ENCODE results near the gene DMTF1. TPM values are rescaled to one million over a fixed set of nuclear protein-coding genes. Genes with fewer than 3 reads are reported as not detected.

The DMTF1 gene
- total and polyA plus RNA-seq, 2 of the 8 experiments (the other 6 are each of a cell fraction or from before 2014, with no cell fraction given) = 86.0 to 115 TPM

DNA sequence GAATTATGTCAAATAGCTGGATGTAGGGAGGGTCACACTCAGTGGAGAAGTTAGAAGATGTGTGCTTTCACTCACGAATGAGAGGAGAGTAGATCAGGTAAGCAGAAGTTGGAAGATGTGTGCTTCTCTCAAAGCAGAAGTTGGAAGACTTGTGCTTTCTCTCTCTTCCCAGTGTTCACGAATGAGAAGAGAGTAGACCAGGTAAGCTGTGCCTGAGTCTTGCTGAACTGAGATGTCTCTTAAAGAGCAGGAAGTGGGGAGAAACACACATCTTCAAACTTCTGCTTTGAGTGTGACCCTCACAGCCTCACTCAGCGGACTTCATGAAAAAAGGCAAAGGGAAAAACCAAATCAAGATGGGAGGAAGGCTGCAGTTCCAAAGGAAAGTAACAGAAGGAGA, 74.2 kb downstream of the DMTF1 start:
- ChIA-PET POLR2A (ENCODE audit: partially characterized antibody) (interaction anchor here (1.0 kb wide), 1 partner anchor 74 kb away, joined by 5 read pairs; the partner anchor contains the start of gene DMTF1), CTCF (ENCODE audit: partially characterized antibody) (interaction anchor here (0.8 to 0.9 kb wide), 3 partner anchors 26 to 86 kb away, joined by 3 read pairs; no protein-coding TSS in a partner anchor)
- Histone ChIP-seq H3K4me3 (ENCODE audit: extremely low read depth in 1 of 4, insufficient read depth in 2 of 4, low read depth in 3 of 4, low read length in 4 of 4) (no peak overlapping the region), H3K23ac (ENCODE audit: insufficient read length) (no peak overlapping the region), H3K4ac (replicated peaks; ENCODE audit: insufficient read length, low read depth, low read length) (no peak overlapping the region), H4K91ac (replicated peaks; ENCODE audit: insufficient read length, low read length) (no peak overlapping the region), H3K79me1 (ENCODE audit: low read depth, low read length) (no peaks in the 10 kb centered on the region), H2BK120ac (replicated peaks; ENCODE audit: low read depth, low read length) (no peak overlapping the region), H2AFZ (ENCODE audit: low read length) (peak overlapping the region; percentile 37; the same call in 1 of the 2 replicates), H3K9ac (replicated peaks in 1 of 4; ENCODE audit: extremely low read depth in 1 of 4, low read depth in 3 of 4, low read length in 3 of 4) (no peak overlapping the region), H2AK5ac (ENCODE audit: low read depth, low read length) (no peak overlapping the region), H3K36me3 (ENCODE audit: control insufficient read depth in 2 of 4, insufficient read depth in 4 of 4, low read length in 3 of 4) (no peaks in the 10 kb centered on the region), H3K9me3 (ENCODE audit: insufficient read depth in 2 of 2, low read depth in 1 of 2, low read length in 1 of 2) (no peaks in the 10 kb centered on the region), H3K4me2 (ENCODE audit: insufficient read depth in 1 of 2, low read depth in 2 of 2, low read length in 2 of 2) (no peak overlapping the region), H2BK20ac (ENCODE audit: low read length) (no peak overlapping the region), H4K8ac (ENCODE audit: extremely low read depth, insufficient read depth, low read length) (no peak overlapping the region), H3K23me2 (ENCODE audit: low read depth, low read length) (no peaks in the 10 kb centered on the region), H3K18ac (ENCODE audit: extremely low read depth, low read length) (no peak overlapping the region), H4K5ac (ENCODE audit: insufficient read length, low read depth, low read length) (no peak overlapping the region), H2BK15ac (ENCODE audit: low read length) (no peak overlapping the region), H4K20me1 (replicated peaks in 1 of 2; ENCODE audit: control insufficient read depth in 1 of 2, insufficient read depth in 2 of 2, low read length in 2 of 2) (peaks cover 0 to 1% of the 10 kb centered on the region in 2 experiments), H3K27me3 (replicated peaks in 1 of 4; ENCODE audit: control insufficient read depth in 3 of 4, extremely low read depth in 1 of 4, insufficient read depth in 3 of 4, low read length in 3 of 4) (peaks cover 0 to 8% (median 7%) of the 10 kb centered on the region in 4 experiments; a peak in 5 of 7 replicates), H3K79me2 (ENCODE audit: control insufficient read depth in 1 of 2, insufficient read depth in 2 of 2, low read length in 2 of 2) (no peaks in the 10 kb centered on the region), H3K27ac (ENCODE audit: low read depth, low read length) (no peak overlapping the region), H3K14ac (ENCODE audit: insufficient read length) (no peak overlapping the region), H2BK12ac (ENCODE audit: low read depth, low read length) (no peak overlapping the region), H2BK5ac (ENCODE audit: low read depth, low read length) (no peak overlapping the region), H3K56ac (replicated peaks; ENCODE audit: insufficient read length, low read depth, low read length) (no peak overlapping the region), H3K4me1 (replicated peaks in 1 of 4; ENCODE audit: control insufficient read depth in 3 of 4, insufficient read depth in 4 of 4, low read length in 3 of 4) (no peaks in the 10 kb centered on the region; a peak in 1 of 7 replicates)
- FAIRE-seq (no peak), DNase-seq (ENCODE audit: low read depth in 1 of 2, low spot score in 2 of 2) (no peak)
- WGBS, 2 experiments (ENCODE audit: extremely low coverage in 1 of 2, insufficient coverage in 1 of 2, insufficient read length in 1 of 2, insufficient replicate concordance in 2 of 2, low coverage in 1 of 2, low lambda C conversion rate in 2 of 2, missing lambda C conversion rate in 1 of 2) = 67% methylated on average over 3 of the region's 3 CpGs; no CpG with 5 or more reads in 1 of the 2 experiments
- TF ChIP-seq TCF12 (IDR thresholded peaks at IDR 0.05; ENCODE audit: low read depth, low read length) = no peak
- no peak for TF ChIP-seq CTBP2 (IDR thresholded peaks at IDR 0.05; ENCODE audit: borderline replicate concordance, insufficient read depth, insufficient read length, low read length)
- TF ChIP-seq, protein P1, sequence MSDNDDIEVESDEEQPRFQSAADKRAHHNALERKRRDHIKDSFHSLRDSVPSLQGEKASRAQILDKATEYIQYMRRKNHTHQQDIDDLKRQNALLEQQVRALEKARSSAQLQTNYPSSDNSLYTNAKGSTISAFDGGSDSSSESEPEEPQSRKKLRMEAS (IDR thresholded peaks at IDR 0.05) = no peak
- no peak for TF ChIP-seq NANOG (IDR thresholded peaks at IDR 0.05; ENCODE audit: insufficient read depth, low read depth, low read length, poor library complexity, severe bottlenecking)
- TF ChIP-seq MAFK (IDR thresholded peaks at IDR 0.05; ENCODE audit: low read depth, low read length) = no peak
- TF ChIP-seq KDM1A (IDR thresholded peaks at IDR 0.05; ENCODE audit: borderline replicate concordance, low read length) = no peak
- no peak for TF ChIP-seq ATF2 (IDR thresholded peaks at IDR 0.05; ENCODE audit: low read length)
- no peak for TF ChIP-seq POLR2AphosphoS5 (IDR thresholded peaks at IDR 0.05; ENCODE audit: low read depth, low read length)
- no peak for TF ChIP-seq BCL11A (IDR thresholded peaks at IDR 0.05; ENCODE audit: low read depth in 2 of 2, low read length in 2 of 2)
- TF ChIP-seq, protein P2, sequence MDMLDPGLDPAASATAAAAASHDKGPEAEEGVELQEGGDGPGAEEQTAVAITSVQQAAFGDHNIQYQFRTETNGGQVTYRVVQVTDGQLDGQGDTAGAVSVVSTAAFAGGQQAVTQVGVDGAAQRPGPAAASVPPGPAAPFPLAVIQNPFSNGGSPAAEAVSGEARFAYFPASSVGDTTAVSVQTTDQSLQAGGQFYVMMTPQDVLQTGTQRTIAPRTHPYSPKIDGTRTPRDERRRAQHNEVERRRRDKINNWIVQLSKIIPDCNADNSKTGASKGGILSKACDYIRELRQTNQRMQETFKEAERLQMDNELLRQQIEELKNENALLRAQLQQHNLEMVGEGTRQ (IDR thresholded peaks at IDR 0.05; ENCODE audit: low read length) = no peak
- no peak for TF ChIP-seq HDAC6 (IDR thresholded peaks at IDR 0.05; ENCODE audit: low read depth, low read length)
